Nephron progenitor cell (in vitro differentiated cells): ENCODE results near the gene HEATR3.

Source experiments
- DNase-seq: peaks from one replicate; pipeline ENCODE4 v3.0.0; 2021
- H3K27ac Mint-ChIP-seq: 2 replicates; pipeline ENCODE4 v1.8.0; 2021; ENCODE audit warnings: mild to moderate bottlenecking, moderate library complexity, mixed read lengths
- H3K27me3 Mint-ChIP-seq: 2 replicates; pipeline ENCODE4 v1.8.0; 2021; ENCODE audit warnings: mild to moderate bottlenecking, low read depth, mixed read lengths; ENCODE audit not compliant: poor library complexity
- H3K36me3 Mint-ChIP-seq: 2 replicates; pipeline ENCODE4 v1.8.0; 2021; ENCODE audit warnings: low read depth, mixed read lengths
- H3K4me1 Mint-ChIP-seq: 2 replicates; pipeline ENCODE4 v1.8.0; 2021; ENCODE audit warnings: mixed read lengths
- H3K4me3 Mint-ChIP-seq: 2 replicates; pipeline ENCODE4 v1.8.0; 2021; ENCODE audit warnings: mild to moderate bottlenecking, moderate library complexity, mixed read lengths
- H3K9me3 Mint-ChIP-seq: 2 replicates; pipeline ENCODE4 v1.8.0; 2021; ENCODE audit warnings: mild to moderate bottlenecking, moderate library complexity, mixed read lengths
- CTCF ChIP-seq: fragments of 200-600 bp; sonication (generic); IDR thresholded peaks from 2 replicates; pipeline ENCODE4 v1.5.0; 2021; ENCODE audit warnings: antibody characterized with exemption

HEATR3 gene

DNA sequence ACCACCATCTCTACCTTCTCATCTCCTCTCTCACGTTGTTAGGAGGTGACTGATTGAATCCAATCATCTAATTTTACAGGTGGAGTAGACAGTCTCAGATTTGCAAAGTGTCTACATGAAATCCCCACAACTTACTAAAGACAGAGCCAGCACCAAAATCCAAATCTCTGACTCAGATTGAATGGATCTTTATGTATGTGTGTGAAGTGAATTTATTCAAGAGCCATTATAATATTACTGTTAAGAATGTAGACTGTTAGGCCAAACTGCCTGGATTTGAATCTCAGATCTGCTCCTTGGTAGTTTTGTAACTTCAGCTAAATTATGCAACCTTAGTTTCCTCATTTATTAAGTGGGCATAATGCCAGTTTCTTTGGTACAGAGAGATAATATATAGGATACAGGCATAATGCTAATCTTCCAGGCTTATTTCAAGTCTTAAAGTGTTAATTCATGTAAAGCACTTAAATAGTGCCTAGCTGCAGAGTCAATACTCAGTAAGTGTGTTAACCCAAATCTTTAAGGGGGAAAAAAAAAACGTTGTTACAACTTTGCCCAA, 28.0 kb upstream of the HEATR3 start:
- peaks cover 5% of the 10 kb centered on the region for H3K4me1 Mint-ChIP-seq
- H3K27ac Mint-ChIP-seq, result no peak overlapping the region
- no peaks in the 10 kb centered on the region for H3K9me3 Mint-ChIP-seq
- no peak for TF ChIP-seq CTCF
- no peak for DNase-seq
- peaks cover 14% of the 10 kb centered on the region for H3K36me3 Mint-ChIP-seq
- no peak overlapping the region for H3K4me3 Mint-ChIP-seq
- peaks cover 5% of the 10 kb centered on the region for H3K27me3 Mint-ChIP-seq

GRCh38 chr16:50038286-50038685, 27.5 kb upstream of the HEATR3 start:
- peak overlapping the region; percentile 38 for H3K27ac Mint-ChIP-seq
- no peak overlapping the region for H3K4me3 Mint-ChIP-seq
- DNase-seq, result no peak
- no peak for TF ChIP-seq CTCF
- peaks cover 8% of the 10 kb centered on the region for H3K27me3 Mint-ChIP-seq
- peaks cover 9% of the 10 kb centered on the region for H3K36me3 Mint-ChIP-seq
- H3K4me1 Mint-ChIP-seq, result peaks cover 5% of the 10 kb centered on the region
- H3K9me3 Mint-ChIP-seq, result no peaks in the 10 kb centered on the region

- peaks cover 6% of the 10 kb centered on the region for H3K36me3 Mint-ChIP-seq
- H3K27ac Mint-ChIP-seq, result peak overlapping the region; percentile 3
- H3K27me3 Mint-ChIP-seq, result peaks cover 14% of the 10 kb centered on the region
- no peak overlapping the region for H3K4me3 Mint-ChIP-seq
- no peak for DNase-seq
- H3K4me1 Mint-ChIP-seq, result peaks cover 5% of the 10 kb centered on the region
- no peaks in the 10 kb centered on the region for H3K9me3 Mint-ChIP-seq
- no peak for TF ChIP-seq CTCF
Observed at GRCh38 chr16:50038756-50039529, 26.8 kb upstream of the HEATR3 start.

GRCh38 chr16:50040018-50040417, 25.8 kb upstream of the HEATR3 start:
- Mint-ChIP-seq H3K4me1 (peaks cover 5% of the 10 kb centered on the region), H3K36me3 (no peaks in the 10 kb centered on the region), H3K27me3 (peaks cover 17% of the 10 kb centered on the region), H3K4me3 (no peak overlapping the region), H3K27ac (no peak overlapping the region), H3K9me3 (no peaks in the 10 kb centered on the region)
- TF ChIP-seq CTCF, result no peak
- no peak for DNase-seq

GRCh38 chr16:50040710-50041109, 25.1 kb upstream of the HEATR3 start:
- TF ChIP-seq CTCF, result no peak
- Mint-ChIP-seq H3K36me3 (no peaks in the 10 kb centered on the region), H3K9me3 (no peaks in the 10 kb centered on the region), H3K27me3 (peaks cover 23% of the 10 kb centered on the region), H3K4me1 (peaks cover 5% of the 10 kb centered on the region), H3K4me3 (no peak overlapping the region), H3K27ac (no peak overlapping the region)
- DNase-seq, result no peak

GRCh38 chr16:50043358-50043757, 22.4 kb upstream of the HEATR3 start:
- Mint-ChIP-seq H3K4me3 (no peak overlapping the region), H3K27me3 (peaks cover 35% of the 10 kb centered on the region), H3K27ac (no peak overlapping the region), H3K36me3 (no peaks in the 10 kb centered on the region), H3K9me3 (no peaks in the 10 kb centered on the region), H3K4me1 (peaks cover 5% of the 10 kb centered on the region)
- TF ChIP-seq CTCF, result no peak
- DNase-seq, result no peak
